NCI-H2029 (cell line): ENCODE results near the gene DCAF4.

Experiments
- DNase-seq: peaks from one replicate; lab custom pipeline; 2025; lab: John Stamatoyannopoulos, UW

Gene DCAF4

GRCh38 chr14:72926292-72927028, at the start of gene DCAF4:
DCAF4 (plus strand) TSS chr14:72926464; CDS start chr14:72937979, 11,515 bp downstream.
- peak; percentile 89 for DNase-seq

GRCh38 chr14:72876710-72877063, 49.6 kb upstream of the DCAF4 start:
- no peak for DNase-seq

GRCh38 chr14:72878746-72879145, 47.5 kb upstream of the DCAF4 start:
- no peak for DNase-seq

GRCh38 chr14:72879431-72879830, 46.8 kb upstream of the DCAF4 start:
- no peak for DNase-seq

- no peak for DNase-seq
Observed at GRCh38 chr14:72880164-72880563, 46.1 kb upstream of the DCAF4 start.

- DNase-seq = no peak
Observed at GRCh38 chr14:72880820-72881219, 45.4 kb upstream of the DCAF4 start.

- no peak for DNase-seq
Observed at GRCh38 chr14:72881543-72881942, 44.7 kb upstream of the DCAF4 start.

- DNase-seq = no peak
Observed at GRCh38 chr14:72882047-72882446, 44.2 kb upstream of the DCAF4 start.

- DNase-seq = no peak
Observed at GRCh38 chr14:72882463-72882862, 43.8 kb upstream of the DCAF4 start.

GRCh38 chr14:72883109-72883508, 43.2 kb upstream of the DCAF4 start:
- DNase-seq = no peak

- no peak for DNase-seq
Observed at GRCh38 chr14:72883961-72884360, 42.3 kb upstream of the DCAF4 start.

GRCh38 chr14:72884386-72884785, 41.9 kb upstream of the DCAF4 start:
- DNase-seq = no peak

- no peak for DNase-seq
Observed at GRCh38 chr14:72887514-72887913, 38.8 kb upstream of the DCAF4 start.

- no peak for DNase-seq
Observed at GRCh38 chr14:72888192-72888591, 38.1 kb upstream of the DCAF4 start.

GRCh38 chr14:72888636-72889201, 37.5 kb upstream of the DCAF4 start:
- DNase-seq = no peak

GRCh38 chr14:72889366-72889765, 36.9 kb upstream of the DCAF4 start:
- DNase-seq = no peak

- DNase-seq = no peak
Observed at GRCh38 chr14:72891666-72892102, 34.6 kb upstream of the DCAF4 start.

GRCh38 chr14:72892103-72892878, 34.0 kb upstream of the DCAF4 start:
- DNase-seq = no peak

- DNase-seq = no peak
Observed at GRCh38 chr14:72892879-72893635, 33.2 kb upstream of the DCAF4 start.

- peak; percentile 60 for DNase-seq
Observed at GRCh38 chr14:72893636-72894322, 32.5 kb upstream of the DCAF4 start, which contains the start of gene DPF3. DPF3 (minus strand) TSS chr14:72894101; CDS start chr14:72894088, 13 bp downstream.

GRCh38 chr14:72894323-72894622, 32.0 kb upstream of the DCAF4 start:
- no peak for DNase-seq
